Astrocyte of the cerebellum (primary cell): ENCODE data around the gene AGPAT4.

Source experiments
- DNase-seq: peaks from one replicate; pipeline ENCODE4 v3.0.0-alpha.2; 2011; ENCODE audit warnings: low read depth
- H3K4me3 ChIP-seq: 2 replicates; pipeline ENCODE4 v1.5.1; 2011; ENCODE audit warnings: mild to moderate bottlenecking, low read depth, low read length, moderate library complexity
- in situ Hi-C: cut with HindIII; loops from 2 replicates; pipeline ENCODE4 v1.10.0; 2017; ENCODE audit warnings: low sequenced_read_pairs
- TF ChIP-seq, protein P1 (sequence below): IDR thresholded peaks from 2 replicates; pipeline ENCODE4 v1.5.1; 2012; ENCODE audit warnings: low read length, low read depth, moderate library complexity, mild to moderate bottlenecking; ENCODE audit errors: missing control alignments

The AGPAT4 gene

DNA sequence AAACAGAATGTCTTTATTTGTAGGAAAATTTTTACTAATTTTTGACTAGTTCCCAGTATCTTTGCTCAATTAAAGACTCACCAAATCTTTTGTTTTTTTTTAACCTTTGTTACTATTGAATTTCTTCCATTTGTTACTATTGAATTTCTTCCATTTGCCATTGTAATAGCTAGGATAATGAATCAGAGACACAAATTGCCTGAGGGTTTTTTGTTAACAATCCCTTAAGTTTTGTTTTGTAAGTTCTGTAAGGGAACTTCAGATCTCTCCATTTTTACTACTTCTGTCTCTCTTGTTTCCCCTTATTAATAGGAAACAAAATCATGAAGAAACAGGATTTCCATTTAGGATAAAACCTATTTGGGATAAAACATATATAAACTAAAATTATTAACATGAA, 177.9 kb downstream of the AGPAT4 start:
- in situ Hi-C loops = no loop called here
- TF ChIP-seq, protein P1, sequence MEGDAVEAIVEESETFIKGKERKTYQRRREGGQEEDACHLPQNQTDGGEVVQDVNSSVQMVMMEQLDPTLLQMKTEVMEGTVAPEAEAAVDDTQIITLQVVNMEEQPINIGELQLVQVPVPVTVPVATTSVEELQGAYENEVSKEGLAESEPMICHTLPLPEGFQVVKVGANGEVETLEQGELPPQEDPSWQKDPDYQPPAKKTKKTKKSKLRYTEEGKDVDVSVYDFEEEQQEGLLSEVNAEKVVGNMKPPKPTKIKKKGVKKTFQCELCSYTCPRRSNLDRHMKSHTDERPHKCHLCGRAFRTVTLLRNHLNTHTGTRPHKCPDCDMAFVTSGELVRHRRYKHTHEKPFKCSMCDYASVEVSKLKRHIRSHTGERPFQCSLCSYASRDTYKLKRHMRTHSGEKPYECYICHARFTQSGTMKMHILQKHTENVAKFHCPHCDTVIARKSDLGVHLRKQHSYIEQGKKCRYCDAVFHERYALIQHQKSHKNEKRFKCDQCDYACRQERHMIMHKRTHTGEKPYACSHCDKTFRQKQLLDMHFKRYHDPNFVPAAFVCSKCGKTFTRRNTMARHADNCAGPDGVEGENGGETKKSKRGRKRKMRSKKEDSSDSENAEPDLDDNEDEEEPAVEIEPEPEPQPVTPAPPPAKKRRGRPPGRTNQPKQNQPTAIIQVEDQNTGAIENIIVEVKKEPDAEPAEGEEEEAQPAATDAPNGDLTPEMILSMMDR = no peak
- H3K4me3 ChIP-seq = no peak overlapping the region
- no peak for DNase-seq

DNA sequence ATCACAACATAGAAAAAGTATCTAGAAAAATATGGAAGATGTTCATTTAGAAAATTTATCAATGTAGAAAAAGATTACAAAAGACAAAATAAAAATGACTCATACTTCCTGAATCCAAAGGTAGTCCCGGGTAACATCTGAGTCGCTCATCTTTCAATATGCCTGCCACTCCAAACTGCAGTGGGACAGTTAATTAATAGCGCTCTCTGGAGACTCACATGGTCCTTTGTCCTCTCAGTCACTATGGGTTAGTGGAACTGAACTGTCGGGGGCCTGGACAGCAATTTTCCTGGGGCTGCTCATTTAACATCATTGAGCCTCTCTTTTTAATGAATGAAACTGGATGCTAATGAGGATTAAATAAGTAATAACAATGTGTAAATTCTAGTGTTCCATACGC, 178.9 kb downstream of the AGPAT4 start:
- TF ChIP-seq, protein P1 = no peak
- DNase-seq = no peak
- H3K4me3 ChIP-seq = no peak overlapping the region
- in situ Hi-C loops = no loop called here

DNA sequence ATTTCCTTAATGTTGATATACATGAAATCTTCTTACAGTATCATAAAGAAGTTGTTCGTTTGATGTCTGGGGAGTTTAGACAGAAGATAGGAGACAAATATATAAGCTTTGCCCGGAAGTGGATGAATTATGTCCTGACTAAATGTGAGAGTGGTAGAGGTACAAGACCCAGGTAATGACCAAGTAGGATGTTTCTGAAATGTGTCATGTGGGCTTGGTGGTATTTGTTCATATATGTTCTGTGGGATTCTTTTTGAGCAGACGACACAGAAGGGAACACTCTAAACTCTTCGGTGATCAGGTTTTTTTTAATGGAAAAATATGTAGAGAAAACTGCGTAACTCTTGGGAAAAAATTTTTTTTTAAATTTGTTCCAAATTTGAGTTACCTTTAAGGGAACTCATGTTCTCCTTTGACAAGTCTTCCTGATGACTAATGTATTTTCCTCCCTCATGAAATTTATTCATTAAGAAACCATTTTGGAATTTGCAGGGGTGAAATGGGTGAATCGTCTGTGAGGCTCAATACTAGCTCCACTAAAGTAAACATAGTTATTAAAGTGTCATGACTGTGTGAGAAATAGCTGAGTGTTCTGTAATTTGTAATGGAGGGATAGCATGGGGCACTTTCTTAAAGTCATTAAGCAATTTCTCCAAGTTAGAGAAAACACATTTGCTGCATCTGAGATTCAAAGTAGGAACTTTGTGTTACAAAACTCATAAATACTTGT, 181.7 kb downstream of the AGPAT4 start:
- DNase-seq = no peak
- in situ Hi-C loops = no loop called here
- TF ChIP-seq, protein P1 = no peak
- no peak overlapping the region for H3K4me3 ChIP-seq

DNA sequence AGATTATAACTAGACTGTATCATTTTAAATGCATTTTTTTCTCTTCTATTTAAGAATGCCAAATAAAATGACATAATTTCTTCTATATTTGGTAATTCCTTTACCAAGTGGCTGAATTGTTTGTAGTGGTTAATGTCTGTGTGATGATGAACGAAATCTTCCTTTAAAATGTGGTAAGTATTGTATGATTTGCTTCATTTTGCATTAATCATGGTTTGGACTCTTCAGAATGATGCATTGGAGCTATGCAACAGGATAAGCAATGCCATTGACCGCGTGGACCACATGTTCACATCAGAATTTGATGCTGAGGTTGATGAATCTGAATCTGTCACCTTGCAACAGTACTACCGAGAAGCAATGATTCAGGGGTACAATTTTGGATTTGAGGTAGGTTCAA, 182.7 kb downstream of the AGPAT4 start:
- no peak for DNase-seq
- in situ Hi-C loops = no loop called here
- H3K4me3 ChIP-seq = no peak overlapping the region
- TF ChIP-seq, protein P1 = no peak

DNA sequence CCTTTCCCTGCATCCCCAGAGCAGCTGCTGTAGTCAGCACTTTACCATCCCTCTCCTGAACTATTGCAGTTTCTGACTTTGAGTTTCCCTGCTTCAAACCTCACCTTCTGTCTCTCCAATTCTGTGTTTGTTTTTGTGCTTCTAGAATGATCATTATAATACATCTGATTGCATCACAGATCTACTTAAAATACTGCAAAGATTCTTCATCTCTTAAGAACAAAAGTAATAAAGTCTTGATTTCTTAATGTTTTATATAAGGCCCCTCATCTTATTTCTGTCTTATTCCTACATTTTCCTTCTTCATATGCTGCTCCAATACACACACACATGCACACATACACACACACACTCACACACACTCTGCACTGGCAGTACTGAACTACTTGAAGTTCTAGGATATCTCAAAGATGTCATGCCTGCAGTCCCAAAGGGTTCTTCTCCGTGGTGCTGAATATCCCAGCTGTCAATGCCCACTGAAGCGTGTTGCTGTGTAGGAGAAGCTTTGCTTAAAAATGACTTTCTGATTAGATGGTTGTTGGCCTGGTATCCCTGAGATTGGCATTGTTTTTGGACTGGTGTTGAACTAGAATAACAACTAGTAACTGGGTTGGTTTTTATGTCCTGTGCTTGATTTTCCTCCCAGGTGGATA, 185.1 kb downstream of the AGPAT4 start:
- H3K4me3 ChIP-seq = no peak overlapping the region
- TF ChIP-seq, protein P1 = no peak
- in situ Hi-C loops = no loop called here
- no peak for DNase-seq

DNA sequence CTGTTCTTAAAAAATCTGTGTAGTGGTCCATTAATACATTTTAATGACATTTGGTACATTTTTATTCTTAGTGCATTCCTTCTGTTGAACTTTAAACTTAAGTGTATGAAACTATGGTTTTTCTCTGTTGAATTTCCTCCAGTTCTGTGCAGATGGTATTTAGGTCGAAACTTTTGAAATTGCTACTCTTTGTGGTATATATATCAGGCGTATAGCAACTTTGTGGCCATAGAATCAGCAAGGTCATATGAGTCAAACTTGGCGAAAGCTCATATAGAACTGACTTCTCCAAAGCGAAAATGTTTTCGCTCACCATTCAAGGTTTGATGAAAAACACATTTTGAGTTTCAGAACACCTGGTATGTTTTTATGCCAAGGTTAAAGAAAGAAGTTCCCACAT, 188.6 kb downstream of the AGPAT4 start:
- no peak for DNase-seq
- TF ChIP-seq, protein P1 = no peak
- H3K4me3 ChIP-seq = no peak overlapping the region
- in situ Hi-C loops = no loop called here
